HG02840 (cell line): ENCODE measurements around the gene C1QTNF2.

ENCODE experiments used
- ATAC-seq: cut with Tn5 transposase; IDR thresholded peaks from one replicate; pipeline ENCODE4 v1.9.1; 2021; ENCODE audit warnings: mild to moderate bottlenecking, moderate library complexity, moderate number of reproducible peaks; ENCODE audit not compliant: unreplicated experiment, low FRiP score

The C1QTNF2 gene, protein sequence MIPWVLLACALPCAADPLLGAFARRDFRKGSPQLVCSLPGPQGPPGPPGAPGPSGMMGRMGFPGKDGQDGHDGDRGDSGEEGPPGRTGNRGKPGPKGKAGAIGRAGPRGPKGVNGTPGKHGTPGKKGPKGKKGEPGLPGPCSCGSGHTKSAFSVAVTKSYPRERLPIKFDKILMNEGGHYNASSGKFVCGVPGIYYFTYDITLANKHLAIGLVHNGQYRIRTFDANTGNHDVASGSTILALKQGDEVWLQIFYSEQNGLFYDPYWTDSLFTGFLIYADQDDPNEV

GRCh38 chr5:160369990-160370712 lies at the start of gene C1QTNF2:
Gene C1QTNF2 (minus strand): TSS chr5:160370626. CDS start chr5:160355011, 15,615 bp downstream.
- ATAC-seq, result no peak

- no peak for ATAC-seq
Measured at GRCh38 chr5:160420331-160420610, 49.8 kb upstream of the C1QTNF2 start.

- ATAC-seq, result no peak
Measured at GRCh38 chr5:160419458-160420330, 49.3 kb upstream of the C1QTNF2 start.

- peak; percentile 68 for ATAC-seq
Measured at GRCh38 chr5:160418561-160419457, 48.4 kb upstream of the C1QTNF2 start, which contains the start of gene SLU7. Gene SLU7 (minus strand): TSS chr5:160419081. CDS start chr5:160415294, 3,787 bp downstream.

DNA sequence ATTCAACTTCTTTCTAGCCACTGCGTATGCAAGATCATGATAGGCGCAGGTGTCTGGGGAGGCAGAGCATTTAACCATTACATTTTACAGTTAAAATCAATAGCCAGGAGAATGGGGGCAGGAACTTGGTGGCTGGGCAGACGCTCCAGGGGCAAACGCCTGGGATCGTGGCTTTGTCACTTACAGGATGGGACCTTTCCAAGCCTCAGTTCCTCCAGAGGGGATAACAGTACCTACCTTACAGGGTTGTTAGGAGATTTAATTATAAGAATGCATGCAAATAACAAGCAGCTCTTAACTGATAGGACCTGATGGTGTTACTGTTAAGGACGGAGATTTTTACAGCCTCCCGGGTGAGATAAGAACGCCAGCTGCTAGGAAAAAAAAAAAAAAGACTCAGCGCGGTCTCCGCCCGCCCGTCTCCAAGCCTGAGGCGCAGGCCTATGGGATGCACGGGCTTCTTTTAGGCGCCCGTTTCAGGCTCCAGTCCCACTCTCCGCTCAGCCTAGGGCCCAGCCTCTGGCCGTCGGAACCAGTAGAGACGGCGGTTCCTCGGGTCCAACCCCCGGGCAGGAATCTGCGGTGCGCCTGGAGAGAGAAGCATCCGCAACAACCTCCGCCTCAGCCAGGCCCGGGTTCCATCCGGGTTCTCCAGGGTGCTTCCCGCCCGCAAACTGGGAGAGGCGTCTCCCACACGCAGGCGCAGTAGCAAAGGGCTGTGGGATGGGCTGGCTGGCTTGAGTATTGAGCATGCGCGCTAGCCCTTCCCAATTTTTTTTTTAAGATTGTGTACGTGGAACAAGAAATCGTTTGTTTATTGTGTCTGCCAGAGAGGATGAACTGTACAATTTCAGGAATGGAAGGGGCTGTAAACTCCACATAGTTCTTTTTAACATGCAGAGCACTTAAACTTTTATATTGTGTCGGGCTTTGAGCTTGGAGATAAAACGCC lies 29.3 kb upstream of the C1QTNF2 start, which contains the start of gene FAM200C:
Gene FAM200C (minus strand): TSS at position 653 of the 952 bp plus-strand sequence. CDS start 4,564 bp downstream, outside the sequence.
- ATAC-seq, result peak; percentile 81

- ATAC-seq, result no peak
Measured at GRCh38 chr5:160398806-160399205, 28.4 kb upstream of the C1QTNF2 start.

- no peak for ATAC-seq
Measured at GRCh38 chr5:160397492-160397891, 27.1 kb upstream of the C1QTNF2 start.

GRCh38 chr5:160395111-160395510 lies 24.7 kb upstream of the C1QTNF2 start:
- ATAC-seq, result no peak

DNA sequence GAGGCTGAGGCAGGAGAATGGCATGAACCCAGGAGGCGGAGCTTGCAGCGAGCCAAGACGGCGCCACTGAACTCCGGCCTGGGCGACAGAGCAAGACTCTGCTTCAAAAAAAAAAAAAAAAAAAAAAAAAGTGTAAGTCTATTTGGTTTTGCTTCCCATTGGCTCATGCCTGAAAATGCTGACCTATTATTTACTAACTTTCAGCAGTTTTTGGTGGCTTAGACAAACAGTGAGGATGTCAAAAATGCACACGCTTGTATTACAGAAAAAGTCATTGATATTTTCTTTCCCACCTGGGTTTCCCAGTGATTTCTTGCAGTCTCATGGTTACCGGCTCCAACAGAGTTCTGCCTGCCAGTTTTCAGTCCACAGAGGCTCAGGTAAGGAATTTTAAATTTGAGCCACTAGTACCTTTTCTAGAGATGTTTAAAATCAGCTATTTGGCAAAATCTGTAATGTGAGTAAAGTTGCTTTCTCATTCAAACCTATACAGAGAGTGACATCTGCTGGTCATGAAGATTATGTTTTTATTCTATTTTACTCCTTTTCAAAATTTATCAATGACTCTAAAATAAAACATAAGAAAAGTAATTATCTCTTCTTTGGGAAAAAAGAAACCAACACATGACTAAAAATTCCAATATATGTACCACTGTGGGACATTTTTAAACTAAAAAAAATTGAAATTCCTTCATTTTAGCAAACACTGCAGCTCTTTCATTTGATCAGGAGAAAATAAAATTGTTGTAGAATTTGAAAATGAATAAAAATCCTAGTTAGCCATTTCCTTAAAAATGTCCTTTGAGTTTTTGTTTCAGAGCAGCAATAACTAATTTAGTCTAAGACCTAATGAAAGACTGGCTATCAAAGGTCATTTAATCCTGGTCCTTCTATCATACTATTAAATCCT lies 20.6 kb upstream of the C1QTNF2 start:
- no peak for ATAC-seq

DNA sequence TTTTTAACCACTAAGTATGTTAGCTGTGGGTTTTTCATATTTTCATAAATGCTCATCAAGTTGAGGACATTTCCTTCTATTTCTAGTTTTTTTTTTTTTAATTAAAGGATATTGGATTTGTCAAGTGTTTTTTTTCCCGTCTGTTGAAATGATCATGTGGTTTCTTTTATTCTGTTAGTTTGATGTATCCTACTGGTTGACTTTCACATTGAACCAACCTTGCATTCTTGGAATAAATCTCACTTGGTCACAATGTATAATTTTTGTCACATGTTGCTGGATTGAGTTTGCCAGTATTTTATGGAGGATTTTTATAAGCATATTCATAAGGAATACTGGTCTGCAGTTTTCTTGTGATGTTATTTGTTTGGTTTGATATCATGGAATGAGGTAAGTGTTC lies 17.0 kb upstream of the C1QTNF2 start:
- ATAC-seq, result no peak

DNA sequence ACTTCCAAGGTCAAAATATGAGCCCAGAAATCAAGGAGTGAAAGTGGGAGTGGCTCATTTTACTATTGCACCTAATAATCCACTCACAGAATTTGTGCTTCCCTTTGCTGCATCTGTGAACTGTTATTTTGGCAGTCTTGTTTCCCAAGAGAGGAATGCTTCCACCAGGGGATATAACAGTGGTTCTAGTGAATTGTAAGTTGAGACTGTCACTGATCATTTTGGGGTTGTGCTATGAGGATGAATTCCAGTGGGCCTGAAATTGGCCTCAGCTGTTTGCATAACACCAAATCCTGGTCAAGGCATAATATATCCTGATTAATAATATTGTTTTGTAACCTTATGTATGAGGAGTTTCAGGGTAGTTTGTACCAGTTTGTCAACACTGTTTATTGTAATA lies 15.1 kb upstream of the C1QTNF2 start:
- ATAC-seq, result no peak

GRCh38 chr5:160384681-160385080 lies 14.3 kb upstream of the C1QTNF2 start:
- ATAC-seq, result no peak

- no peak for ATAC-seq
Measured at GRCh38 chr5:160382346-160382745, 11.9 kb upstream of the C1QTNF2 start.

- ATAC-seq, result no peak
Measured at GRCh38 chr5:160380041-160380440, 9.6 kb upstream of the C1QTNF2 start.

GRCh38 chr5:160379511-160379910 lies 9.1 kb upstream of the C1QTNF2 start:
- no peak for ATAC-seq

DNA sequence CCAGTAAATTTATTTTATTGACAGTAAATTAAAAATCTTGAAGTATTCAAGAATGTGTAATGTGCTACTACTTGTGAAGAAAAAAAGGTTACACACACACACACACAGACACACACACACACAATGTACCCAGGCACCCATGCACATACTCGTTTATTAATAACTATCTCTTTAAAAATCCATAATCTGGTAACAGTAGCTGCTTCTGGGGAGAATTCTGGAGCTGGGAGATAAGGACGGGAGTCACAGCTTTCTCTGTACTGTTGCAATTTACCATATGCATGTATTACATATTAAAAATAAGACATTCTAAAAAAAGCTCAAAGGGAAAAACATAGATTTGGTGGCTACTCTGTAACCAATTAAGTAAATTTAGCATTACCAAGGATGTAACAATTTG lies 7.9 kb upstream of the C1QTNF2 start:
- ATAC-seq, result no peak

GRCh38 chr5:160377651-160378050 lies 7.2 kb upstream of the C1QTNF2 start:
- no peak for ATAC-seq

DNA sequence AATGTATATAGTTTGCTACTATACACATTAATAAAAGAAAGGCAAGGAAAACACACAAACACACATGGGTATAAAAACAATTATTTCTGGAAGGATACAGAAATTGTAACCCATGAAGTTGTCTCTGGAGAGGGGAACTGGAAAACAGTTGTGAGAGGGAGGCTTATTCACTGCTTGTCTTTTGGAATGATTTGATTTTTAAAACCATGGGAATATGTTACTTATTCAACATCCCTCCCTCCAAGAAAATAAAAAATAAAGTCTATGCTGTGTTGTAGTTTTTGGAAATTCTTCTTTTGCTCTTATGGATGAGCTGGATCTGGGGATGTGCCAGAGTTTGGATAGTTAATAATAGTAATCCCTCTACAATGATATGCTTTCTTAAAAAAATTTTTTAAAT lies 6.0 kb upstream of the C1QTNF2 start:
- no peak for ATAC-seq
